SK-N-MC (cell line): ENCODE results near the gene KCNQ4.

Experiments
- EZH2 ChIP-seq: fragments of 200-600 bp; sonication (generic); IDR thresholded peaks from one replicate; pipeline ENCODE4 v1.6.1; 2017; ENCODE audit warnings: antibody characterized with exemption
- FOXP2 ChIP-seq: optimal IDR thresholded peaks from 2 replicates; pipeline ENCODE3; 2011; ENCODE audit warnings: mild to moderate bottlenecking, moderate library complexity; ENCODE audit not compliant: insufficient read depth; ENCODE audit errors: extremely low read length, control extremely low read depth
- POLR2AphosphoS5 ChIP-seq: IDR thresholded peaks from 2 replicates; pipeline ENCODE4 v1.6.1; 2012; ENCODE audit warnings: mild to moderate bottlenecking, low read depth, low read length, borderline replicate concordance

DNA sequence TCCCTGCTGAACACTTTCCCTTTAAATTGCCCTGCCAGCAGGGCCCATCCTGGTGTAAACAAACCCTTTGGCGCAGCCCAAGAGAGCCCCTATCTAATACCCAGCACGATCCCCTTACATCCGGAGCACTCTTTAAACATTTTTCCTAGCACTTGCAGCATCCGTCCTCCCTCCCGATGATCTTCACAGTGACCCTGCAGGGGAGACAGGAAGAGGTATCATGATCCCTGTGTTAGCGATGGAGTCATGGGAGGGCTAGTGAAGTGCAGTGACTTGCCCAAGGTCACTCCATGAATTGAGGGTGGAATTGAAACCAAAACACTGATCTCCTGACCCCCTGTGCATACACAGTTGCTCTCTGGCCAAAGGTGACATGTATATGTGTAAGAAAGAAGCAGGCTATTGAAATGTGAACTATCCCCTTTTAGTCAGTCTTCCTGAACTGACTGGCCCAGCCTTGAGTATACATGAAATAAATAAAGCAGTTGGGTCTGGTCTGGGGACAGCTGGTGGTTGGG, 9.8 kb upstream of the KCNQ4 start:
- TF ChIP-seq EZH2: no peak
- no peak for TF ChIP-seq POLR2AphosphoS5
- TF ChIP-seq FOXP2: no peak
